ENCODE data around the gene ANXA11. TPM values are rescaled to one million over a fixed set of nuclear protein-coding genes. Genes with fewer than 3 reads are reported as not detected.

Gene ANXA11
- total and polyA plus RNA-seq, 8 donors = 91.4 to 293 (median 161) TPM

DNA sequence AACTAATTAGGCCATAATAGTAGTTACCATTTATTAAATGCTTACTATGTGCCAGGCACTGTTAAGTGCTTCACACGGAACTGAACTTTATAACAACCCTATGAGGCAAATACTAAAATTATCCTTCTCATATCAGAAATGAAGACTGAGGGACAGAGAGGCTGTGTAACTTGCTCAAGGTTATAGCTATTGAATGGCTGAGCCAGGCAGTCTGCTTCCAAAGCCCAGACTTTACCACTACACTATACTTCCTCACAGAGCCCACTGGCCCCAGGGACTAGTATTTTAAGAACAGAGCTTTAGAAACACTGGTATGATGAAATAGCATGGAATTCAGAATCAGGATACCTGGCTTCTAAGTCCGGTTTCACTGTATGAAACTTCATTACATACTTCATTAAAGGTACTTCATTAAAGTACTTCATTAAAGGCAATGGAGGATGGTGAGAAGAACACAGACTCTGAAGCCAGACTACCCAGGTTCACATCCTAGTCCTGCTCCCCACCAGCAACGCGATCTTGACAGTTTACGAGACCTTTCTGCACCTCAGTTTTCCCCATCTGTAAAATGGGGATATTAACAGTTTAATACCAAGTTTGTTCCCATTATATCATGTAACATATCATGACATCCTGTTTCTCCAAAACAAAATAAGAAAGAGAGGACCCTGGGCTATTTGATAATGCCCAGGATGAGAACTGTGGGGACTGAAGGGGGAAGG lies 19.6 kb downstream of the ANXA11 start:
- DNase-seq = no peak
- no peak for TF ChIP-seq EP300 (IDR thresholded peaks at IDR 0.05)
- no peak for TF ChIP-seq POLR2AphosphoS5 (IDR thresholded peaks at IDR 0.05)
- no peak for TF ChIP-seq POLR2A (IDR thresholded peaks at IDR 0.05)
- TF ChIP-seq, protein P1, sequence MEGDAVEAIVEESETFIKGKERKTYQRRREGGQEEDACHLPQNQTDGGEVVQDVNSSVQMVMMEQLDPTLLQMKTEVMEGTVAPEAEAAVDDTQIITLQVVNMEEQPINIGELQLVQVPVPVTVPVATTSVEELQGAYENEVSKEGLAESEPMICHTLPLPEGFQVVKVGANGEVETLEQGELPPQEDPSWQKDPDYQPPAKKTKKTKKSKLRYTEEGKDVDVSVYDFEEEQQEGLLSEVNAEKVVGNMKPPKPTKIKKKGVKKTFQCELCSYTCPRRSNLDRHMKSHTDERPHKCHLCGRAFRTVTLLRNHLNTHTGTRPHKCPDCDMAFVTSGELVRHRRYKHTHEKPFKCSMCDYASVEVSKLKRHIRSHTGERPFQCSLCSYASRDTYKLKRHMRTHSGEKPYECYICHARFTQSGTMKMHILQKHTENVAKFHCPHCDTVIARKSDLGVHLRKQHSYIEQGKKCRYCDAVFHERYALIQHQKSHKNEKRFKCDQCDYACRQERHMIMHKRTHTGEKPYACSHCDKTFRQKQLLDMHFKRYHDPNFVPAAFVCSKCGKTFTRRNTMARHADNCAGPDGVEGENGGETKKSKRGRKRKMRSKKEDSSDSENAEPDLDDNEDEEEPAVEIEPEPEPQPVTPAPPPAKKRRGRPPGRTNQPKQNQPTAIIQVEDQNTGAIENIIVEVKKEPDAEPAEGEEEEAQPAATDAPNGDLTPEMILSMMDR (IDR thresholded peaks at IDR 0.05) = no peak
- Histone ChIP-seq H3K4me1 (peaks cover 53 to 100% (median 70%) of the 10 kb centered on the region in 4 donors), H3K36me3 (peaks cover 4 to 22% (median 13%) of the 10 kb centered on the region in 4 donors), H3K27me3 (no peaks in the 10 kb centered on the region), H3K9me3 (no peaks in the 10 kb centered on the region), H3K27ac (peak overlapping the region in 3 of 5 donors; percentile 56 to 100 (median 77)), H3K4me3 (no peak overlapping the region)
- 80 to 88% (median 84%) methylated on average over 5 of the region's 5 CpGs for WGBS, 5 donors
- intact Hi-C loops (cut with DNase I; ENCODE audit: low total_unique reads) = no loop called here

DNA sequence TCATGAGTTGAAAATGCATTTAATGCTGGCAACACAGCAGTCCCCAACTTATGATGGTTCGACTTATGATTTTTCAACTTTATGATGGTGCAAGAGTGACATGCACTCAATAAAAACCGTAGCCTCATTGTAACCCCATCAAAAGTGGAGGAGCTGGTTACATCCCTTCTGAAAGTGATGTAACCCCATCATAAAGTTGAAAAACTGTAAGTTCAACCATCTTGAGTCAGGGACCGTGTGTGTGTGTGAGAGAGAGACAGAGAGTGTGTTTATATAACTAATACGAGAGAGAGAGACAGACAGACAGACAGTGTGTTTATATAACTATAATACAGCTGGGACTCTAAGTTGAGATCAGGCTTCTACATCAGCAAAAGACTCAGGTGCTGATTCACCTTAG lies 21.0 kb downstream of the ANXA11 start:
- TF ChIP-seq POLR2AphosphoS5 (IDR thresholded peaks at IDR 0.05) (no peak), POLR2A (IDR thresholded peaks at IDR 0.05) (no peak), EP300 (IDR thresholded peaks at IDR 0.05) (no peak)
- TF ChIP-seq, protein P1 (IDR thresholded peaks at IDR 0.05) = no peak
- no peak overlapping the region for H3K4me3 ChIP-seq
- intact Hi-C loops (cut with DNase I; ENCODE audit: low total_unique reads) = no loop called here
- DNase-seq = no peak
- peaks cover 15 to 37% (median 24%) of the 10 kb centered on the region in 4 donors for H3K36me3 ChIP-seq
- H3K9me3 ChIP-seq = no peaks in the 10 kb centered on the region
- H3K27me3 ChIP-seq = no peaks in the 10 kb centered on the region
- WGBS, 5 donors = 56 to 70% (median 57%) methylated on average over 4 of the region's 4 CpGs
- H3K27ac ChIP-seq = peak overlapping the region in 1 of 5 donors; percentile 20
- peaks cover 45 to 95% (median 63%) of the 10 kb centered on the region in 4 donors for H3K4me1 ChIP-seq

DNA sequence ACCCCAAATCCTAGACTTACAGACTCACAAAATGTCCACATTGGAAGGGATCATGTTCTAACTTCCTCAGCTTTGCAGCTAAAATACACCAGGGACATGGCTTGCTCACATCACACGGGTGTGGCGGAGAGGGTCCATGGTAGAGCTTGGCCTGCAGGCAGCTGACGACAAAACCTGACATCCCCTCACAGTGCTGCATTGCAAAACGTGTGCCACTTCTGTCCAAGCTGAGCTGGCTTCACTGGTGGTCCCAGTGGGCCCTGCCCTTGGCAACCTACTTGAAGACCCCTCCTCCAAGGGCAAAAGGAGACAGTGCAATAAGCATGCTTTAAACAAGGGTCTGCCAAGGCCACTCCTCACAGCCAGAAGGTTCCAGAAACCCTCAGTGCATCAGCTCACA lies 21.9 kb downstream of the ANXA11 start:
- peaks cover 15 to 45% (median 26%) of the 10 kb centered on the region in 4 donors for H3K36me3 ChIP-seq
- no peaks in the 10 kb centered on the region for H3K9me3 ChIP-seq
- H3K4me3 ChIP-seq = no peak overlapping the region
- H3K27ac ChIP-seq = no peak overlapping the region
- 71 to 100% (median 87%) methylated on average over 2 to 4 of the region's 4 CpGs for WGBS, 5 donors
- TF ChIP-seq, protein P1 (IDR thresholded peaks at IDR 0.05) = no peak
- no peak for TF ChIP-seq EP300 (IDR thresholded peaks at IDR 0.05)
- no peak for TF ChIP-seq POLR2A (IDR thresholded peaks at IDR 0.05)
- TF ChIP-seq POLR2AphosphoS5 (IDR thresholded peaks at IDR 0.05) = no peak
- peaks cover 37 to 95% (median 62%) of the 10 kb centered on the region in 4 donors for H3K4me1 ChIP-seq
- H3K27me3 ChIP-seq = no peaks in the 10 kb centered on the region
- DNase-seq = no peak
- intact Hi-C loops (cut with DNase I; ENCODE audit: low total_unique reads) = no loop called here

DNA sequence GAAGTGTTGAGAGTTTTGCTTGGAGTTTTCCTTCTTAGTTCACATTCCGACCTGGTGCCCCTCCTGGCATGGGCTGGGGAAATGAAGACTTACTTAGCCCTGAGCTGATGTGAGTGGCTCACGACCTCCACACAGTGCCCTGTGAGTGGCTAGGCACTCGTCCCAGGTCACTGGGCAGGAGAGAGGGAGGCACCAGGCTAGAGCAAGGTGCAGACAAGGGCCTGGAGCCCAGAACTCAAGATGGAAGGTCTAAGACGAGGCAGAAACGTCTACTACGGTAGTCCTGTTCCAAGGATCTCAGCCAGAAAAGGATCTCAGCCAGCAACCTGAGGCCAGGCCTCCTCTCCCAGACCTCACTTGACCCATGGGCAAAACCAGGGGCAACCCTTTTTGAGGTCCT lies 22.4 kb downstream of the ANXA11 start:
- DNase-seq = no peak
- peaks cover 15 to 50% (median 26%) of the 10 kb centered on the region in 4 donors for H3K36me3 ChIP-seq
- peak overlapping the region in 1 of 5 donors; percentile 2 for H3K27ac ChIP-seq
- no peak overlapping the region for H3K4me3 ChIP-seq
- intact Hi-C loops (cut with DNase I; ENCODE audit: low total_unique reads) = no loop called here
- TF ChIP-seq, protein P1 (IDR thresholded peaks at IDR 0.05) = no peak
- TF ChIP-seq POLR2A (IDR thresholded peaks at IDR 0.05) (no peak), EP300 (IDR thresholded peaks at IDR 0.05) (no peak), POLR2AphosphoS5 (IDR thresholded peaks at IDR 0.05) (no peak)
- WGBS, 5 donors = 36 to 74% (median 64%) methylated on average over 6 of the region's 6 CpGs
- peaks cover 37 to 95% (median 62%) of the 10 kb centered on the region in 4 donors for H3K4me1 ChIP-seq
- H3K27me3 ChIP-seq = no peaks in the 10 kb centered on the region
- no peaks in the 10 kb centered on the region for H3K9me3 ChIP-seq

Measured in stomach (tissue), 9 donors.